OCI-M1 (cell line): ENCODE results near the gene SAMD1.
A peak's percentile ranks its signal among the peaks of the same experiment; 100 is the strongest.

ENCODE experiments used
- DNase-seq: peaks from one replicate; lab custom pipeline; 2025; lab: John Stamatoyannopoulos, UW

SAMD1 gene

GRCh38 chr19:14113762-14114414 lies 23.3 kb upstream of the SAMD1 start:
- peak; percentile 97 for DNase-seq

GRCh38 chr19:14112809-14113385 lies 22.3 kb upstream of the SAMD1 start:
- DNase-seq: no peak

GRCh38 chr19:14112051-14112808 lies 21.7 kb upstream of the SAMD1 start:
- DNase-seq: no peak

GRCh38 chr19:14111486-14111885 lies 20.9 kb upstream of the SAMD1 start:
- DNase-seq: no peak

- DNase-seq: no peak
Measured at GRCh38 chr19:14110650-14111049, 20.1 kb upstream of the SAMD1 start.

GRCh38 chr19:14107581-14108461 lies 17.3 kb upstream of the SAMD1 start:
- DNase-seq: no peak

GRCh38 chr19:14106840-14107239 lies 16.3 kb upstream of the SAMD1 start:
- DNase-seq: no peak

- no peak for DNase-seq
Measured at GRCh38 chr19:14105680-14106079, 15.1 kb upstream of the SAMD1 start.

GRCh38 chr19:14103310-14103709 lies 12.8 kb upstream of the SAMD1 start:
- no peak for DNase-seq

- no peak for DNase-seq
Measured at GRCh38 chr19:14102756-14103155, 12.2 kb upstream of the SAMD1 start.

GRCh38 chr19:14102102-14102696 lies 11.6 kb upstream of the SAMD1 start:
- DNase-seq: no peak

GRCh38 chr19:14101003-14101545 lies 10.5 kb upstream of the SAMD1 start:
- DNase-seq: no peak

GRCh38 chr19:14097532-14098151 lies 7.1 kb upstream of the SAMD1 start:
- peak; percentile 65 for DNase-seq

GRCh38 chr19:14096272-14096992 lies 5.9 kb upstream of the SAMD1 start:
- DNase-seq: no peak

GRCh38 chr19:14094854-14095253 lies 4.3 kb upstream of the SAMD1 start:
- peak; percentile 75 for DNase-seq

GRCh38 chr19:14093117-14093823 lies 2.7 kb upstream of the SAMD1 start:
- DNase-seq: peak; percentile 82

GRCh38 chr19:14091813-14092462 lies 1.4 kb upstream of the SAMD1 start:
- DNase-seq: no peak

- peak; percentile 100 for DNase-seq
Measured at GRCh38 chr19:14091081-14091812, 696 bp upstream of the SAMD1 start.
